COLO668 (cell line): Measurements from ENCODE around the gene UNC5A.

Source experiments
- DNase-seq: peaks from one replicate; lab custom pipeline; 2025; ENCODE audit not compliant: unreplicated experiment; lab: John Stamatoyannopoulos, UW

Gene UNC5A

GRCh38 chr5:176877793-176878331, 67.5 kb downstream of the UNC5A start:
- DNase-seq = peak; percentile 4

GRCh38 chr5:176878463-176878862, 68.1 kb downstream of the UNC5A start:
- DNase-seq = no peak

- no peak for DNase-seq
Observed at GRCh38 chr5:176878906-176879662, 68.7 kb downstream of the UNC5A start.

GRCh38 chr5:176879663-176880361, 69.5 kb downstream of the UNC5A start:
- DNase-seq = no peak

- DNase-seq = no peak
Observed at GRCh38 chr5:176880366-176881020, 70.1 kb downstream of the UNC5A start.

GRCh38 chr5:176881021-176881749, 70.8 kb downstream of the UNC5A start:
- DNase-seq = no peak

GRCh38 chr5:176881816-176882566, 71.6 kb downstream of the UNC5A start:
- no peak for DNase-seq

- DNase-seq = no peak
Observed at GRCh38 chr5:176882567-176882903, 72.2 kb downstream of the UNC5A start.

- no peak for DNase-seq
Observed at GRCh38 chr5:176883700-176884570, 73.6 kb downstream of the UNC5A start.

- no peak for DNase-seq
Observed at GRCh38 chr5:176884571-176884890, 74.2 kb downstream of the UNC5A start.

- DNase-seq = no peak
Observed at GRCh38 chr5:176886336-176887251, 76.2 kb downstream of the UNC5A start.

GRCh38 chr5:176887252-176887849, 77.0 kb downstream of the UNC5A start:
- DNase-seq = peak; percentile 5

- DNase-seq = peak; percentile 36
Observed at GRCh38 chr5:176888016-176888864, 77.9 kb downstream of the UNC5A start.

- DNase-seq = no peak
Observed at GRCh38 chr5:176888865-176889165, 78.5 kb downstream of the UNC5A start.

- DNase-seq = no peak
Observed at GRCh38 chr5:176889321-176890280, 79.2 kb downstream of the UNC5A start.
